A549 (cell line): ENCODE data around the gene ABL1. TPM values are rescaled to one million over a fixed set of nuclear protein-coding genes. Genes with fewer than 3 reads are reported as not detected.

Experiments used
- ATAC-seq, 2 experiments: fragments of 200-7000 bp in 1 of 2; fragments of >200 bp in 1 of 2; cut with Nextera tagmentation in 1 of 2; cut with Tn5 transposase in 1 of 2; 3 replicates each; pipeline versions ENCODE4 v1.8.0 to v1.9.1; 2018 to 2020; ENCODE audit warnings: mild to moderate bottlenecking in 1 of 2, moderate library complexity in 1 of 2
- CTCF ChIA-PET: fragments of 300-600 bp; sonication (Branson Sonifier 250); formaldehyde crosslinking; extraction: SDS; loops from one replicate; lab custom pipeline; 2021; ENCODE audit warnings: antibody characterized with exemption, inconsistent platforms; lab: Yijun Ruan, JAX
- POLR2A ChIA-PET: fragments of 350-600 bp; formaldehyde crosslinking; extraction: SDS; loops from one replicate; lab custom pipeline; 2021; ENCODE audit warnings: antibody characterized with exemption, inconsistent platforms; lab: Yijun Ruan, JAX
- DNase-seq, 2 experiments: peaks; one replicate each; pipeline versions ENCODE4 v3.0.0 to v3.0.0-alpha.2; 2011 to 2016; ENCODE audit warnings: low read depth in 1 of 2, low spot score in 1 of 2
- FAIRE-seq: peaks from 2 replicates; lab custom pipeline; 2011; peaks lifted over from hg19 to GRCh38; lab: Jason Lieb, UNC
- H3K27ac ChIP-seq, 2 experiments: fragments of >200 bp; sonication (Bioruptor Twin); formaldehyde crosslinking; 3 replicates each; pipeline ENCODE4 v1.5.1; 2016 to 2017
- H3K4me1 ChIP-seq: fragments of >200 bp; sonication (Bioruptor Twin); formaldehyde crosslinking; 3 replicates; pipeline ENCODE4 v1.6.1; 2016
- H3K4me2 ChIP-seq: fragments of >200 bp; sonication (Bioruptor Twin); formaldehyde crosslinking; 3 replicates; pipeline ENCODE4 v1.6.1; 2016
- H3K4me3 ChIP-seq: fragments of >200 bp; sonication (Bioruptor Twin); formaldehyde crosslinking; 3 replicates; pipeline ENCODE4 v1.5.1; 2016
- H3K9me3 ChIP-seq: fragments of >200 bp; sonication (Bioruptor Twin); formaldehyde crosslinking; 3 replicates; pipeline ENCODE4 v1.6.1; 2016
- BHLHE40 ChIP-seq: IDR thresholded peaks from 2 replicates; pipeline ENCODE4 v1.6.1; 2012; ENCODE audit warnings: low read depth, low read length, inconsistent platforms
- CHD2 ChIP-seq: fragments of 150-350 bp; IDR thresholded peaks from 2 replicates; pipeline ENCODE4 v1.6.1; 2014; ENCODE audit warnings: low read length; ENCODE audit not compliant: partially characterized antibody
- CHD4 ChIP-seq: fragments of 200-600 bp; sonication (generic); IDR thresholded peaks from 2 replicates; pipeline ENCODE4 v1.6.1; 2016; ENCODE audit warnings: antibody characterized with exemption, mild to moderate bottlenecking, borderline replicate concordance
- EHMT2 ChIP-seq: fragments of 200-600 bp; sonication (generic); IDR thresholded peaks from 2 replicates; pipeline ENCODE4 v1.6.1; 2016; ENCODE audit warnings: antibody characterized with exemption, low read depth, mild to moderate bottlenecking, moderate library complexity
- EP300 ChIP-seq, 2 experiments: fragments of >200 bp; sonication (Bioruptor Twin); formaldehyde crosslinking; IDR thresholded peaks; 2 replicates in 1 of 2; 3 replicates in 1 of 2; pipeline ENCODE4 v1.6.1; 2016 to 2017
- ESRRA ChIP-seq: fragments of 150-350 bp; IDR thresholded peaks from 2 replicates; pipeline ENCODE4 v1.6.1; 2014; ENCODE audit warnings: mild to moderate bottlenecking, low read length, borderline replicate concordance
- FOSL2 ChIP-seq, 2 experiments: fragments of 450-650 bp in 1 of 2; fragments of >200 bp in 1 of 2; sonication (Bioruptor Twin) in 1 of 2; formaldehyde crosslinking; IDR thresholded peaks; 2 replicates each; pipeline versions ENCODE4 v1.5.0 to v1.6.1; 2016 to 2020; ENCODE audit warnings: mild to moderate bottlenecking in 1 of 2, moderate library complexity in 1 of 2
- FOXS1 ChIP-seq: fragments of 250-450 bp; sonication (Bioruptor Pico); IDR thresholded peaks from 2 replicates; pipeline ENCODE4 v1.5.0; 2020; ENCODE audit warnings: mild to moderate bottlenecking, moderate library complexity
- HOXB5 ChIP-seq: fragments of 250-450 bp; sonication (Bioruptor Pico); IDR thresholded peaks from 2 replicates; pipeline ENCODE4 v1.5.0; 2020; ENCODE audit warnings: mild to moderate bottlenecking, moderate library complexity
- JUN ChIP-seq, 2 experiments: fragments of >200 bp; sonication (Bioruptor Twin); formaldehyde crosslinking; IDR thresholded peaks; 2 replicates in 1 of 2; 3 replicates in 1 of 2; pipeline ENCODE4 v1.6.1; 2016 to 2017
- MAX ChIP-seq: IDR thresholded peaks from 2 replicates; pipeline ENCODE4 v1.6.1; 2012
- RCOR1 ChIP-seq: fragments of 150-350 bp; IDR thresholded peaks from 2 replicates; pipeline ENCODE4 v1.6.1; 2014; ENCODE audit warnings: antibody characterized with exemption, low read length, low read depth
- RNF2 ChIP-seq: fragments of 200-600 bp; sonication (generic); IDR thresholded peaks from 2 replicates; pipeline ENCODE4 v1.6.1; 2016; ENCODE audit warnings: low read depth, mild to moderate bottlenecking, antibody characterized with exemption, moderate library complexity, borderline replicate concordance
- SMC3 ChIP-seq: fragments of >200 bp; sonication (Bioruptor Twin); formaldehyde crosslinking; IDR thresholded peaks from 3 replicates; pipeline ENCODE4 v1.6.1; 2018; ENCODE audit warnings: inconsistent platforms
- TFCP2L1 ChIP-seq: fragments of 250-450 bp; sonication (Bioruptor Pico); IDR thresholded peaks from 2 replicates; pipeline ENCODE4 v1.5.0; 2021; ENCODE audit warnings: mild to moderate bottlenecking
- TP53 ChIP-seq: fragments of 250-450 bp; sonication (Bioruptor Pico); IDR thresholded peaks from 2 replicates; pipeline ENCODE4 v1.5.0; 2021; ENCODE audit warnings: mild to moderate bottlenecking, moderate library complexity
- ZC3H11A ChIP-seq: fragments of 450-650 bp; IDR thresholded peaks from 2 replicates; pipeline ENCODE4 v1.6.1; 2014; ENCODE audit warnings: antibody characterized with exemption, mild to moderate bottlenecking
- ZFP36 ChIP-seq: fragments of 450-650 bp; IDR thresholded peaks from 2 replicates; pipeline ENCODE4 v1.6.1; 2014; ENCODE audit warnings: borderline replicate concordance; ENCODE audit not compliant: partially characterized antibody
- ZSCAN20 ChIP-seq: fragments of 250-450 bp; sonication (Bioruptor Pico); IDR thresholded peaks from 2 replicates; pipeline ENCODE4 v1.8.0; 2022; ENCODE audit warnings: mild to moderate bottlenecking, moderate library complexity
- WGBS: methylation state at CpG from one replicate; pipeline ENCODE4 v1.1.6; 2017; ENCODE audit errors: missing lambda C conversion rate; 5-methylcytosine and 5-hydroxymethylcytosine counted together
- polyA plus RNA-seq, 4 experiments: library from polyadenylated mRNA; depleted of rRNA in 3 of 4; stranded (reverse); fragments of >200 nt; fragmentation: RNase III in 1 of 4; extraction: RNeasy Plus Mini Kit Qiagen cat#74134 plus additional on column Dnase treatment in 1 of 4; gene quantifications; 2 replicates in 3 of 4; 3 replicates in 1 of 4; pipeline ENCODE4 v1.2.3, GENCODE V29; 2011 to 2017
- TF ChIP-seq, protein P1 (sequence below): IDR thresholded peaks from 2 replicates; pipeline ENCODE4 v1.6.1; 2012; ENCODE audit warnings: low read depth, borderline replicate concordance
- TF ChIP-seq, protein P2 (sequence below): fragments of >200 bp; sonication (Bioruptor Twin); formaldehyde crosslinking; IDR thresholded peaks from 3 replicates; pipeline ENCODE4 v1.5.1; 2016

ABL1 gene
- polyA plus RNA-seq, 2 of the 4 experiments (the other 2 are of a cell fraction): 26.5 to 32.4 TPM

- Histone ChIP-seq H3K9me3 (no peaks in the 10 kb centered on the region), H3K4me3 (no peak overlapping the region), H3K27ac (no peak overlapping the region), H3K4me2 (no peak overlapping the region), H3K4me1 (no peaks in the 10 kb centered on the region)
- TF ChIP-seq FOSL2 (IDR thresholded peaks at IDR 0.05) (no peak), FOSL2 (CRISPR knock-in tag; IDR thresholded peaks at IDR 0.05) (no peak), ZC3H11A (no peak), RCOR1 (no peak), CHD4 (no peak), ESRRA (no peak)
- CTCF ChIA-PET: interaction anchor here (0.7 to 3.0 kb wide), 12 partner anchors 11 to 214 kb away, joined by 3 to 16 read pairs (median 4); no protein-coding TSS in a partner anchor
- POLR2A ChIA-PET: no interaction called here
- WGBS: 78% methylated on average over 19 of the region's 23 CpGs
- peak in 1 of 2 experiments; percentile 5; a peak in 1 of 6 replicates for ATAC-seq
- FAIRE-seq: no peak
- no peak for DNase-seq
Observed at GRCh38 chr9:130913599-130914416, 78.8 kb downstream of the ABL1 start.

DNA sequence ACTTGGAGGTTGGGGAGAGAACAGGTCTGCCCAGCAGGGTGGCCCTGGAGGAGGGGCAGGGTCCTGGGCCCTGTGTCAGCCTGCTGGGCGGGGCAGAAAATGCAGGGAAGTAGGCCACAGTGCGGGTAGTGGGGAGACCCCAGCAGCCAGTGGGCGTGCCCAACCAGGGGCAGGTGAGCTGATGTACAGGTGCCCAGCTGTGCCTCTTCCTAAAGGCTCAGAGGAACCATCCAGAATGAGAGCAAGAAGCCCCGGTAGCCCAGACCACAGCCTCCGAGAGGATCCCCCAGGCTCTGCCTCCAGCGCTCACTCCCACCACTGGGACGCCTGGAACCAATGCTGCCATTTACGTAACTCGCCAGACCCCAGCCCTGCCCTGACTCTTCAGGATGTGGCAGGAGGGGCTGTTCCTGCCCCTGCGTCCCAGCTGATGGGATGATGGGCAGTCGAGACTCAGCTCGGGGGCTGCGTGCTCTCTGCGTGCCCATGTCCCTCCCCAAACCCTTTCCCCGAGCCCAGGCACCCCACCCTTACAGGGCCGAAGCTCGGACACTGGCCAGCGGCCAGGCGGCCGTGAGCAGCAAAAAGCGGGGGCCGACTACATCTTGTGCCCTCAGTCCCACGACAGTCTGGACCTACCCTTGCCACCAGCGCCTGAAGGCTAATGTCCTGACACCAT lies 79.5 kb downstream of the ABL1 start:
- no peak overlapping the region for H3K4me3 ChIP-seq
- WGBS: 73% methylated on average over 15 of the region's 24 CpGs
- no peak overlapping the region for H3K27ac ChIP-seq
- no peak for FAIRE-seq
- no peak overlapping the region for H3K4me2 ChIP-seq
- CTCF ChIA-PET: interaction anchor here (0.7 to 3.0 kb wide), 13 partner anchors 10 to 215 kb away, joined by 3 to 16 read pairs (median 4); no protein-coding TSS in a partner anchor
- DNase-seq: no peak
- no peaks in the 10 kb centered on the region for H3K4me1 ChIP-seq
- peak; percentile 27 to 28; a peak in 2 of 6 replicates for ATAC-seq
- POLR2A ChIA-PET: no interaction called here
- no peak for TF ChIP-seq TP53
- H3K9me3 ChIP-seq: no peaks in the 10 kb centered on the region

GRCh38 chr9:130915096-130915447 lies 80.0 kb downstream of the ABL1 start:
- DNase-seq (no peak), FAIRE-seq (no peak)
- no peak overlapping the region for H3K4me2 ChIP-seq
- no peak for TF ChIP-seq EP300 (IDR thresholded peaks at IDR 0.05)
- TF ChIP-seq ESRRA: no peak
- no peak for TF ChIP-seq TFCP2L1
- no peak for TF ChIP-seq MAX
- TF ChIP-seq ZSCAN20 (CRISPR knock-in tag): no peak
- no peak for TF ChIP-seq RNF2
- no peak for TF ChIP-seq TP53
- TF ChIP-seq, protein P1, sequence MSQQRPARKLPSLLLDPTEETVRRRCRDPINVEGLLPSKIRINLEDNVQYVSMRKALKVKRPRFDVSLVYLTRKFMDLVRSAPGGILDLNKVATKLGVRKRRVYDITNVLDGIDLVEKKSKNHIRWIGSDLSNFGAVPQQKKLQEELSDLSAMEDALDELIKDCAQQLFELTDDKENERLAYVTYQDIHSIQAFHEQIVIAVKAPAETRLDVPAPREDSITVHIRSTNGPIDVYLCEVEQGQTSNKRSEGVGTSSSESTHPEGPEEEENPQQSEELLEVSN: no peak
- TF ChIP-seq SMC3: no peak
- TF ChIP-seq HOXB5 (CRISPR knock-in tag): no peak
- no peak for TF ChIP-seq BHLHE40
- no peak for TF ChIP-seq JUN (IDR thresholded peaks at IDR 0.05)
- no peak for TF ChIP-seq FOXS1 (CRISPR knock-in tag)
- no peak for TF ChIP-seq FOSL2 (IDR thresholded peaks at IDR 0.05)
- no peak for TF ChIP-seq FOSL2 (CRISPR knock-in tag; IDR thresholded peaks at IDR 0.05)
- TF ChIP-seq, protein P2, sequence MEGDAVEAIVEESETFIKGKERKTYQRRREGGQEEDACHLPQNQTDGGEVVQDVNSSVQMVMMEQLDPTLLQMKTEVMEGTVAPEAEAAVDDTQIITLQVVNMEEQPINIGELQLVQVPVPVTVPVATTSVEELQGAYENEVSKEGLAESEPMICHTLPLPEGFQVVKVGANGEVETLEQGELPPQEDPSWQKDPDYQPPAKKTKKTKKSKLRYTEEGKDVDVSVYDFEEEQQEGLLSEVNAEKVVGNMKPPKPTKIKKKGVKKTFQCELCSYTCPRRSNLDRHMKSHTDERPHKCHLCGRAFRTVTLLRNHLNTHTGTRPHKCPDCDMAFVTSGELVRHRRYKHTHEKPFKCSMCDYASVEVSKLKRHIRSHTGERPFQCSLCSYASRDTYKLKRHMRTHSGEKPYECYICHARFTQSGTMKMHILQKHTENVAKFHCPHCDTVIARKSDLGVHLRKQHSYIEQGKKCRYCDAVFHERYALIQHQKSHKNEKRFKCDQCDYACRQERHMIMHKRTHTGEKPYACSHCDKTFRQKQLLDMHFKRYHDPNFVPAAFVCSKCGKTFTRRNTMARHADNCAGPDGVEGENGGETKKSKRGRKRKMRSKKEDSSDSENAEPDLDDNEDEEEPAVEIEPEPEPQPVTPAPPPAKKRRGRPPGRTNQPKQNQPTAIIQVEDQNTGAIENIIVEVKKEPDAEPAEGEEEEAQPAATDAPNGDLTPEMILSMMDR: no peak
- no peak for TF ChIP-seq CHD2
- no peak for TF ChIP-seq ZFP36
- TF ChIP-seq CHD4: no peak
- no peak for TF ChIP-seq EHMT2
- TF ChIP-seq, all 56 proteins: peak for 0
- ChIA-PET POLR2A (no interaction called here), CTCF (interaction anchor here (0.8 to 3.0 kb wide), 9 partner anchors 11 to 149 kb away, joined by 3 to 16 read pairs (median 3); no protein-coding TSS in a partner anchor)
- WGBS: 31% methylated on average over 2 of the region's 8 CpGs
- no peak for ATAC-seq
- Histone ChIP-seq H3K4me1 (no peaks in the 10 kb centered on the region), H3K4me3 (no peak overlapping the region), H3K27ac (no peak overlapping the region), H3K9me3 (no peaks in the 10 kb centered on the region)
